HepG2 (cell line): ENCODE results near the gene ZSCAN5C. TPM values are rescaled to one million over a fixed set of nuclear protein-coding genes. Genes with fewer than 3 reads are reported as not detected.

Experiments
- ATAC-seq: fragments of 200-7000 bp; cut with Tn5 transposase; 3 replicates; pipeline ENCODE4 v1.9.1; 2020; ENCODE audit warnings: mild to moderate bottlenecking, moderate library complexity
- BruUV-seq: library from RNA; stranded (reverse); fragments of 400-500 nt; replicated peaks from 2 replicates; lab custom pipeline; 2021; lab: Mats Ljungman, UMichigan
- CTCF ChIA-PET: fragments of 300-600 bp; formaldehyde crosslinking; extraction: SDS; loops from one replicate; lab custom pipeline; 2021; ENCODE audit warnings: low total read pairs, inconsistent platforms, low intra/inter-chr PET ratio; lab: Yijun Ruan, JAX
- POLR2A ChIA-PET: fragments of 350-600 bp; sonication (Branson Sonifier 250); formaldehyde crosslinking; loops from one replicate; lab custom pipeline; 2020; ENCODE audit warnings: antibody characterized with exemption, inconsistent platforms; lab: Yijun Ruan, JAX
- DNase-seq: peaks from one replicate; pipeline ENCODE4 v3.0.0-alpha.2; 2015; ENCODE audit warnings: low spot score
- FAIRE-seq: peaks from 3 replicates; lab custom pipeline; 2011; peaks lifted over from hg19 to GRCh38; lab: Jason Lieb, UNC
- H2AFZ ChIP-seq: one replicate; pipeline ENCODE4 v1.6.1; 2011; ENCODE audit warnings: low read length, inconsistent platforms
- H3K27ac ChIP-seq: fragments of 300-600 bp; 3 replicates; pipeline ENCODE4 v1.8.0; 2011; ENCODE audit warnings: mixed run types, mild to moderate bottlenecking, mixed read lengths, low read length, inconsistent platforms; ENCODE audit not compliant: insufficient read depth; ENCODE audit errors: extremely low read length
- H3K27me3 ChIP-seq, 2 experiments: fragments of 200-600 bp in 1 of 2; 2 replicates in 1 of 2; 3 replicates in 1 of 2; pipeline versions ENCODE4 v1.6.0 to v1.8.0; 2011; ENCODE audit warnings: low read length in 2 of 2, mild to moderate bottlenecking in 2 of 2, moderate library complexity in 2 of 2, inconsistent platforms in 1 of 2; ENCODE audit not compliant: insufficient read depth in 2 of 2, control insufficient read depth in 1 of 2
- H3K36me3 ChIP-seq, 2 experiments: fragments of 200-600 bp in 1 of 2; replicated peaks in 1 of 2; 2 replicates in 1 of 2; 3 replicates in 1 of 2; pipeline versions ENCODE4 v1.5.1 to v1.8.0; 2011; ENCODE audit warnings: low read length in 2 of 2, inconsistent platforms in 1 of 2; ENCODE audit not compliant: insufficient read depth in 2 of 2, control insufficient read depth in 1 of 2
- H3K4me1 ChIP-seq: 2 replicates; pipeline ENCODE4 v1.5.1; 2012; ENCODE audit warnings: low read length, inconsistent platforms; ENCODE audit not compliant: insufficient read depth
- H3K4me2 ChIP-seq: 2 replicates; pipeline ENCODE4 v1.6.0; 2011; ENCODE audit warnings: low read depth, low read length, inconsistent platforms
- H3K4me3 ChIP-seq, 3 experiments: fragments of 200-600 bp in 1 of 3; sonication (generic), shearing (Covaris generic) in 1 of 3; replicated peaks in 1 of 3; 2 replicates each; pipeline ENCODE4 v1.5.1; 2011 to 2016; ENCODE audit warnings: low read length in 3 of 3, inconsistent platforms in 2 of 3, low read depth in 2 of 3, mild to moderate bottlenecking in 2 of 3, control low read depth in 1 of 3, mixed read lengths in 1 of 3; ENCODE audit not compliant: insufficient read depth in 1 of 3
- H3K79me2 ChIP-seq: one replicate; pipeline ENCODE4 v1.6.1; 2011; ENCODE audit warnings: low read length, inconsistent platforms; ENCODE audit not compliant: insufficient read depth
- H3K9ac ChIP-seq: 2 replicates; pipeline ENCODE4 v1.6.0; 2011; ENCODE audit warnings: mild to moderate bottlenecking, low read depth, low read length, inconsistent platforms; ENCODE audit not compliant: insufficient read depth
- H3K9me3 ChIP-seq: 2 replicates; pipeline ENCODE4 v1.5.1; 2012; ENCODE audit warnings: mild to moderate bottlenecking, low read length
- H4K20me1 ChIP-seq: 2 replicates; pipeline ENCODE4 v1.6.0; 2011; ENCODE audit warnings: inconsistent platforms, mild to moderate bottlenecking, low read length, moderate library complexity; ENCODE audit not compliant: insufficient read depth
- DNMT3B ChIP-seq: conservative IDR thresholded peaks from 2 replicates; pipeline ENCODE4 v1.6.1; 2016; ENCODE audit warnings: missing biosample characterization, control low read depth
- HOXA3 ChIP-seq: sonication (generic); formaldehyde crosslinking; IDR thresholded peaks from 2 replicates; pipeline ENCODE4 v1.5.0; 2020; ENCODE audit warnings: missing genetic modification reagents
- KDM4B ChIP-seq: sonication (generic); formaldehyde crosslinking; IDR thresholded peaks from 2 replicates; pipeline ENCODE4 v1.4.0; 2020; ENCODE audit warnings: missing genetic modification reagents
- NONO ChIP-seq, 2 experiments: fragments of 450-650 bp in 1 of 2; sonication (generic) in 1 of 2; formaldehyde crosslinking in 1 of 2; IDR thresholded peaks in 1 of 2; conservative IDR thresholded peaks in 1 of 2; 2 replicates each; pipeline versions ENCODE4 v1.6.1 to v1.8.0; 2017 to 2022; ENCODE audit warnings: mild to moderate bottlenecking in 1 of 2, missing genetic modification reagents in 1 of 2, moderate library complexity in 1 of 2
- RAD21 ChIP-seq: fragments of 450-650 bp; formaldehyde crosslinking; IDR thresholded peaks from 2 replicates; pipeline ENCODE4 v1.5.0; 2020; ENCODE audit warnings: mild to moderate bottlenecking
- TAF1 ChIP-seq: sonication (generic); formaldehyde crosslinking; IDR thresholded peaks from 2 replicates; pipeline ENCODE4 v1.4.0; 2020; ENCODE audit warnings: missing genetic modification reagents
- WIZ ChIP-seq: sonication (generic); formaldehyde crosslinking; IDR thresholded peaks from 2 replicates; pipeline ENCODE4 v1.5.1; 2020; ENCODE audit warnings: mild to moderate bottlenecking, missing genetic modification reagents
- XRCC5 ChIP-seq: fragments of 200-400 bp; formaldehyde crosslinking; optimal IDR thresholded peaks from 2 replicates; pipeline ENCODE3; 2017; ENCODE audit warnings: mild to moderate bottlenecking, low read length
- ZBTB33 ChIP-seq: sonication (generic); formaldehyde crosslinking; IDR thresholded peaks from 2 replicates; pipeline ENCODE4 v1.4.0; 2020; ENCODE audit warnings: missing genetic modification reagents
- ZNF232 ChIP-seq: sonication (generic); formaldehyde crosslinking; IDR thresholded peaks from 2 replicates; pipeline ENCODE4 v1.4.0; 2020; ENCODE audit warnings: missing genetic modification reagents, borderline replicate concordance
- ZNF788 ChIP-seq: sonication (generic); formaldehyde crosslinking; IDR thresholded peaks from 2 replicates; pipeline ENCODE4 v1.5.0; 2020; ENCODE audit warnings: mild to moderate bottlenecking, missing genetic modification reagents, borderline replicate concordance
- WGBS: methylation state at CpG from one replicate; pipeline ENCODE4 v1.1.6; 2017; ENCODE audit warnings: low lambda C conversion rate; 5-methylcytosine and 5-hydroxymethylcytosine counted together
- in situ Hi-C: cut with HindIII; loops from 2 replicates; pipeline ENCODE4 v1.10.0; 2017; ENCODE audit warnings: low pct_unique_long_range_greater_than_20kb; ENCODE audit not compliant: extremely low pct_ligation_motif_present
- intact Hi-C: fragments of 100-400 bp; cut with micrococcal nuclease; formaldehyde crosslinking; loops from one replicate; pipeline ENCODE4 v1.10.0; 2022; ENCODE audit not compliant: unreplicated experiment
- polyA plus RNA-seq, 8 experiments: library from polyadenylated mRNA; depleted of rRNA in 3 of 8; stranded (reverse) in 7 of 8; unstranded in 1 of 8; fragments of >200 nt; fragmentation: Illumina TruSeq in 4 of 8; extraction: Trizol in 4 of 8; gene quantifications; 2 replicates each; pipeline versions ENCODE4 v1.2.1 to v1.2.3, GENCODE V29; 2011 to 2016; ENCODE audit warnings: low read depth in 4 of 8, missing spikeins in 1 of 8, mixed read lengths in 1 of 8; ENCODE audit not compliant: insufficient read depth in 1 of 8
- total RNA-seq, 5 experiments: library from RNA; depleted of rRNA; stranded (reverse); fragments of >200 nt; fragmentation: Illumina TruSeq; extraction: Trizol; gene quantifications; 2 replicates each; pipeline ENCODE4 v1.2.3, GENCODE V29; 2016; ENCODE audit warnings: low read depth in 1 of 5
- TF ChIP-seq, protein P1 (sequence below): sonication (generic); formaldehyde crosslinking; IDR thresholded peaks from 2 replicates; pipeline ENCODE4 v1.4.0; 2020; ENCODE audit warnings: mild to moderate bottlenecking, missing genetic modification reagents
- TF ChIP-seq, protein P2 (sequence below): sonication (generic); formaldehyde crosslinking; IDR thresholded peaks from 2 replicates; pipeline ENCODE4 v1.4.0; 2020; ENCODE audit warnings: missing genetic modification reagents

ZSCAN5C gene
- total and polyA plus RNA-seq, 2 of the 13 experiments (the other 11 are each of a cell fraction or from before 2014, with no cell fraction given), result not detected

DNA sequence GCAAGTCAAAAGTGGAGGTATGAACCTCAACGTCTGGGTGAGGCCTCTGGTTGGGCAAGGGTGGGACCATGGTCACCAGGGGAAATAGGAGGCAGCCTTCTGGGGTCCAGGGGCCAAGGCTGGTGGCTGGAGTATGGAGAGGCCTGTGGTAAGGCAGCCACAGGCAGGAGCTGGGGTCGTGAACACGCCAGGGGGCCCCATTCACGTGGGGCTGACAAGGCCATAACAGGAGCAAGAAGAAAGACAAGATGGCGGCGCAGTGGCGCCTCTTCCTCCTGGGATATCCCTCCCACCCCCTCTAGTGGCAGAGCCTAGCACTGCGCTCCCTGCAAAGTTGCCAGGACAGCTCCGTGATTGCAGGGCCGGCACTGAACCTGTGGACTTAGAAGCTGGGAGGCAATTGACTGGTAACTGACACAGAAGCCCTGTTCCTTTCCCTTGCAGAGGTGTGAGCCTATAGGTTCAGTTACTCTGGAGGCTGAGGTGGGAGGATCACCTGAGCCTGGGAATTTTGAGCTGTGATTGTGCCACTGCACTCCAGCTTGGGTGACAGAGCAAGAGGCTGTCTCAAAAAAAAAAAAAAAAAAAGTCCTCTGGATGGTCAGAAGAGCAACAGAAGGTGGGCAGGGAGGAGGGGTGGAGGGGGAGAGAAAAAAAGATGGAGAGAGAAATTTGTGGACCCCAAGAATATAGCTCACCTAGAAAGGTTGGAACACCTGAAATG lies 50.8 kb downstream of the ZSCAN5C start:
- no TSS peak for BruUV-seq
- H2AFZ ChIP-seq, result no peak overlapping the region
- POLR2A ChIA-PET, result interaction anchor here (1.5 to 1.9 kb wide), 3 partner anchors 57 to 176 kb away, joined by 3 to 7 read pairs (median 4); no protein-coding TSS in a partner anchor
- DNase-seq (peak; percentile 35), ATAC-seq (peak; percentile 64), FAIRE-seq (no peak)
- H3K9me3 ChIP-seq, result no peaks in the 10 kb centered on the region
- no peak overlapping the region for H3K4me3 ChIP-seq
- no peaks in the 10 kb centered on the region; a peak in 1 of 5 replicates for H3K36me3 ChIP-seq
- intact Hi-C loops, result loop anchor here (1.0 kb wide), 1 partner anchor 80 kb away; no protein-coding TSS in a partner anchor
- H3K27ac ChIP-seq, result no peak overlapping the region
- H3K4me1 ChIP-seq, result no peaks in the 10 kb centered on the region
- CTCF ChIA-PET, result interaction anchor here (0.7 to 3.5 kb wide), 7 partner anchors 56 to 187 kb away, joined by 3 to 46 read pairs (median 4); no protein-coding TSS in a partner anchor
- in situ Hi-C loops, result loop anchor here (5.0 kb wide), 1 partner anchor 79 kb away; no protein-coding TSS in a partner anchor
- no peaks in the 10 kb centered on the region for H3K27me3 ChIP-seq
- no peaks in the 10 kb centered on the region for H3K79me2 ChIP-seq
- H3K4me2 ChIP-seq, result no peak overlapping the region
- 90% methylated on average over 7 of the region's 10 CpGs for WGBS
- no peaks in the 10 kb centered on the region for H4K20me1 ChIP-seq
- no peak overlapping the region for H3K9ac ChIP-seq
- TF ChIP-seq, protein P1, sequence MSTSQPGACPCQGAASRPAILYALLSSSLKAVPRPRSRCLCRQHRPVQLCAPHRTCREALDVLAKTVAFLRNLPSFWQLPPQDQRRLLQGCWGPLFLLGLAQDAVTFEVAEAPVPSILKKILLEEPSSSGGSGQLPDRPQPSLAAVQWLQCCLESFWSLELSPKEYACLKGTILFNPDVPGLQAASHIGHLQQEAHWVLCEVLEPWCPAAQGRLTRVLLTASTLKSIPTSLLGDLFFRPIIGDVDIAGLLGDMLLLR (CRISPR knock-in tag), result no peak
- TF ChIP-seq ZNF788 (CRISPR knock-in tag) (no peak), KDM4B (CRISPR knock-in tag) (no peak), TAF1 (CRISPR knock-in tag) (no peak), ZNF232 (CRISPR knock-in tag) (no peak), WIZ (CRISPR knock-in tag) (no peak), NONO (IDR thresholded peaks at IDR 0.05) (no peak), NONO (CRISPR knock-in tag; conservative IDR thresholded peaks at IDR 0.05) (0 out of 2 replicates have a peak, but pooled peaks have one; percentile 37), DNMT3B (CRISPR knock-in tag) (no peak), HOXA3 (CRISPR knock-in tag) (peak; percentile 89), XRCC5 (peak; percentile 23), ZBTB33 (CRISPR knock-in tag) (peak; percentile 99), RAD21 (CRISPR knock-in tag) (0 out of 2 replicates have a peak, but pooled peaks have one; percentile 32)
- TF ChIP-seq, protein P2, sequence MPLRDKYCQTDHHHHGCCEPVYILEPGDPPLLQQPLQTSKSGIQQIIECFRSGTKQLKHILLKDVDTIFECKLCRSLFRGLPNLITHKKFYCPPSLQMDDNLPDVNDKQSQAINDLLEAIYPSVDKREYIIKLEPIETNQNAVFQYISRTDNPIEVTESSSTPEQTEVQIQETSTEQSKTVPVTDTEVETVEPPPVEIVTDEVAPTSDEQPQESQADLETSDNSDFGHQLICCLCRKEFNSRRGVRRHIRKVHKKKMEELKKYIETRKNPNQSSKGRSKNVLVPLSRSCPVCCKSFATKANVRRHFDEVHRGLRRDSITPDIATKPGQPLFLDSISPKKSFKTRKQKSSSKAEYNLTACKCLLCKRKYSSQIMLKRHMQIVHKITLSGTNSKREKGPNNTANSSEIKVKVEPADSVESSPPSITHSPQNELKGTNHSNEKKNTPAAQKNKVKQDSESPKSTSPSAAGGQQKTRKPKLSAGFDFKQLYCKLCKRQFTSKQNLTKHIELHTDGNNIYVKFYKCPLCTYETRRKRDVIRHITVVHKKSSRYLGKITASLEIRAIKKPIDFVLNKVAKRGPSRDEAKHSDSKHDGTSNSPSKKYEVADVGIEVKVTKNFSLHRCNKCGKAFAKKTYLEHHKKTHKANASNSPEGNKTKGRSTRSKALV (CRISPR knock-in tag), result no peak
